GM12878 (cell line): ENCODE measurements around the gene KCTD17. TPM values are rescaled to one million over a fixed set of nuclear protein-coding genes. Genes with fewer than 3 reads are reported as not detected.

Source experiments
- ATAC-seq: fragments of 200-7000 bp; cut with Tn5 transposase; 3 replicates; pipeline ENCODE4 v1.9.1; 2020; ENCODE audit warnings: mild to moderate bottlenecking, moderate library complexity
- BruUV-seq: library from RNA; stranded (reverse); fragments of 400-500 nt; replicated peaks from 2 replicates; lab custom pipeline; 2021; lab: Mats Ljungman, UMichigan
- CTCF ChIA-PET: fragments of 300-600 bp; sonication (Branson Sonifier 250); formaldehyde crosslinking; extraction: SDS; loops from one replicate; lab custom pipeline; 2021; ENCODE audit warnings: inconsistent platforms; lab: Yijun Ruan, JAX
- POLR2A ChIA-PET: fragments of 350-600 bp; formaldehyde crosslinking; extraction: SDS; loops from one replicate; lab custom pipeline; 2021; ENCODE audit warnings: inconsistent platforms; lab: Charles Lee
- RAD21 ChIA-PET: fragments of 300-600 bp; sonication (Branson Sonifier 250); formaldehyde crosslinking; loops from one replicate; lab custom pipeline; 2023; ENCODE audit warnings: antibody characterized with exemption; ENCODE audit not compliant: unreplicated experiment; lab: Charles Lee
- SMC1A ChIA-PET: fragments of 300-600 bp; sonication (Branson Sonifier 250); formaldehyde crosslinking; loops from one replicate; lab custom pipeline; 2023; ENCODE audit not compliant: unreplicated experiment, uncharacterized antibody; lab: Charles Lee
- DNase-seq: peaks from one replicate; pipeline ENCODE4 v3.0.0-alpha.2; 2011; ENCODE audit warnings: low read depth, low spot score
- FAIRE-seq: peaks from 3 replicates; lab custom pipeline; 2011; peaks lifted over from hg19 to GRCh38; lab: Jason Lieb, UNC
- H2AFZ ChIP-seq: 2 replicates; pipeline ENCODE4 v1.6.0; 2011; ENCODE audit warnings: low read depth, low read length, control low read depth; ENCODE audit not compliant: control insufficient read depth
- H3K27ac ChIP-seq: 2 replicates; pipeline ENCODE4 v1.5.1; 2011; ENCODE audit warnings: control low read depth; ENCODE audit not compliant: control insufficient read depth, insufficient read depth
- H3K27me3 ChIP-seq, 2 experiments: replicated peaks in 1 of 2; 2 replicates each; pipeline versions ENCODE4 v1.6.0 to v1.6.1; 2011; ENCODE audit warnings: low read length in 1 of 2; ENCODE audit not compliant: control insufficient read depth in 2 of 2, insufficient read depth in 2 of 2
- H3K36me3 ChIP-seq, 2 experiments: 2 replicates each; pipeline ENCODE4 v1.5.1; 2011; ENCODE audit warnings: low read length in 1 of 2; ENCODE audit not compliant: control insufficient read depth in 2 of 2, insufficient read depth in 2 of 2
- H3K4me1 ChIP-seq: 2 replicates; pipeline ENCODE4 v1.6.1; 2011; ENCODE audit warnings: mild to moderate bottlenecking, low read length, moderate library complexity, mixed read lengths; ENCODE audit not compliant: control insufficient read depth, insufficient read depth
- H3K4me2 ChIP-seq: 2 replicates; pipeline ENCODE4 v1.6.0; 2011; ENCODE audit warnings: control low read depth; ENCODE audit not compliant: control insufficient read depth, insufficient read depth
- H3K4me3 ChIP-seq: fragments of 200-600 bp; sonication (generic); 2 replicates; pipeline ENCODE4 v1.5.1; 2016
- H3K79me2 ChIP-seq: 2 replicates; pipeline ENCODE4 v1.6.0; 2011; ENCODE audit warnings: low read length; ENCODE audit not compliant: control insufficient read depth, insufficient read depth
- H3K9ac ChIP-seq: 2 replicates; pipeline ENCODE4 v1.8.0; 2011; ENCODE audit warnings: low read length, control low read depth, mixed read lengths; ENCODE audit not compliant: control insufficient read depth, insufficient read depth
- H3K9me3 ChIP-seq: replicated peaks from 3 replicates; pipeline ENCODE4 v1.5.1; 2011; ENCODE audit warnings: mild to moderate bottlenecking, low read length; ENCODE audit not compliant: control insufficient read depth, insufficient read depth
- H4K20me1 ChIP-seq: 2 replicates; pipeline ENCODE4 v1.6.0; 2011; ENCODE audit not compliant: control insufficient read depth, insufficient read depth
- RAD51 ChIP-seq: fragments of 450-650 bp; IDR thresholded peaks from 2 replicates; pipeline ENCODE4 v1.6.1; 2016; ENCODE audit warnings: moderate library complexity, mild to moderate bottlenecking, inconsistent platforms
- RFX5 ChIP-seq: IDR thresholded peaks from 2 replicates; pipeline ENCODE4 v1.6.1; 2011; ENCODE audit warnings: low read depth, low read length, improper control_type of control experiment
- USF1 ChIP-seq: IDR thresholded peaks from 2 replicates; pipeline ENCODE4 v1.6.1; 2011; ENCODE audit warnings: borderline replicate concordance, low read depth, mild to moderate bottlenecking, moderate library complexity, mixed read lengths, low read length; ENCODE audit not compliant: insufficient read depth; ENCODE audit errors: extremely low read length
- ZZZ3 ChIP-seq: IDR thresholded peaks from 2 replicates; pipeline ENCODE4 v1.6.1; 2011; ENCODE audit warnings: low read depth; ENCODE audit not compliant: control insufficient read depth, insufficient read length
- WGBS: methylation state at CpG from one replicate; pipeline ENCODE4 v1.1.6; 2016; ENCODE audit warnings: low lambda C conversion rate; ENCODE audit not compliant: insufficient replicate concordance, insufficient coverage; ENCODE audit errors: missing lambda C conversion rate; 5-methylcytosine and 5-hydroxymethylcytosine counted together
- in situ Hi-C: fragments of 300-500 bp; cut with MboI; formaldehyde crosslinking; loops from 9 replicates; pipeline ENCODE4 v1.14.3; 2018; ENCODE audit warnings: mixed read lengths
- intact Hi-C: fragments of 100-400 bp; cut with micrococcal nuclease; formaldehyde crosslinking; loops from one replicate; pipeline ENCODE4 v1.14.2; 2022; ENCODE audit not compliant: unreplicated experiment
- polyA plus RNA-seq, 11 experiments: library from polyadenylated mRNA; depleted of rRNA in 4 of 11; unstranded in 6 of 11; stranded (reverse) in 5 of 11; fragments of >200 nt; fragmentation: Nextera tagmentation in 4 of 11; fragmentation: Illumina TruSeq in 1 of 11; extraction: Ambion mirVana in 4 of 11; extraction: Trizol in 1 of 11; gene quantifications; 1 replicate in 1 of 11; 2 replicates in 10 of 11; pipeline versions ENCODE4 v1.2.1 to v1.2.3, GENCODE V29; 2011 to 2016; ENCODE audit warnings: inconsistent platforms in 2 of 11, missing spikeins in 2 of 11, low read depth in 1 of 11
- total RNA-seq, 4 experiments: library from RNA; depleted of rRNA in 3 of 4; stranded (reverse); fragments of >200 nt in 3 of 4; fragmentation: Illumina TruSeq in 1 of 4; extraction: Trizol in 1 of 4; gene quantifications; 2 replicates each; pipeline versions ENCODE4 v1.2.1 to v1.2.3, GENCODE V29; 2013 to 2021
- TF ChIP-seq, protein P1 (sequence below): fragments of 450-650 bp; IDR thresholded peaks from 2 replicates; pipeline ENCODE4 v1.6.1; 2017; ENCODE audit warnings: antibody characterized with exemption, mild to moderate bottlenecking, moderate library complexity

The KCTD17 gene
- total and polyA plus RNA-seq, 10 of the 15 experiments (the other 5 are each of a cell fraction or from before 2014, with no cell fraction given) = 0.16 to 18.4 (median 10.1) TPM; not detected in 1

GRCh38 chr22:37020192-37020479 lies 31.4 kb upstream of the KCTD17 start:
- DNase-seq = no peak
- peaks cover 2% of the 10 kb centered on the region; the same call in 1 of the 2 replicates for H3K79me2 ChIP-seq
- BruUV-seq = TSS peak; percentile 87
- peak overlapping the region; percentile 89 for H3K4me3 ChIP-seq
- H3K27me3 ChIP-seq = no peaks in the 10 kb centered on the region
- peaks cover 8% of the 10 kb centered on the region for H3K4me1 ChIP-seq
- ChIA-PET CTCF (interaction anchor here (0.8 to 5.5 kb wide), 8 partner anchors 10 to 143 kb away, joined by 3 to 39 read pairs (median 4); no protein-coding TSS in a partner anchor), POLR2A (interaction anchor here (0.6 kb wide), 1 partner anchor 361 kb away, joined by 12 read pairs; no protein-coding TSS in a partner anchor), RAD21 (no interaction called here), SMC1A (interaction anchor here (1.1 to 1.2 kb wide), 2 partner anchors 25 to 160 kb away, joined by 3 to 5 read pairs; partner anchors contain the start of gene NCF4)
- H3K27ac ChIP-seq = peak overlapping the region; percentile 58
- intact Hi-C loops = no loop called here
- in situ Hi-C loops = no loop called here
- FAIRE-seq = no peak
- TF ChIP-seq, protein P1, sequence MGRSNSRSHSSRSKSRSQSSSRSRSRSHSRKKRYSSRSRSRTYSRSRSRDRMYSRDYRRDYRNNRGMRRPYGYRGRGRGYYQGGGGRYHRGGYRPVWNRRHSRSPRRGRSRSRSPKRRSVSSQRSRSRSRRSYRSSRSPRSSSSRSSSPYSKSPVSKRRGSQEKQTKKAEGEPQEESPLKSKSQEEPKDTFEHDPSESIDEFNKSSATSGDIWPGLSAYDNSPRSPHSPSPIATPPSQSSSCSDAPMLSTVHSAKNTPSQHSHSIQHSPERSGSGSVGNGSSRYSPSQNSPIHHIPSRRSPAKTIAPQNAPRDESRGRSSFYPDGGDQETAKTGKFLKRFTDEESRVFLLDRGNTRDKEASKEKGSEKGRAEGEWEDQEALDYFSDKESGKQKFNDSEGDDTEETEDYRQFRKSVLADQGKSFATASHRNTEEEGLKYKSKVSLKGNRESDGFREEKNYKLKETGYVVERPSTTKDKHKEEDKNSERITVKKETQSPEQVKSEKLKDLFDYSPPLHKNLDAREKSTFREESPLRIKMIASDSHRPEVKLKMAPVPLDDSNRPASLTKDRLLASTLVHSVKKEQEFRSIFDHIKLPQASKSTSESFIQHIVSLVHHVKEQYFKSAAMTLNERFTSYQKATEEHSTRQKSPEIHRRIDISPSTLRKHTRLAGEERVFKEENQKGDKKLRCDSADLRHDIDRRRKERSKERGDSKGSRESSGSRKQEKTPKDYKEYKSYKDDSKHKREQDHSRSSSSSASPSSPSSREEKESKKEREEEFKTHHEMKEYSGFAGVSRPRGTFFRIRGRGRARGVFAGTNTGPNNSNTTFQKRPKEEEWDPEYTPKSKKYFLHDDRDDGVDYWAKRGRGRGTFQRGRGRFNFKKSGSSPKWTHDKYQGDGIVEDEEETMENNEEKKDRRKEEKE = no peak
- peak; percentile 39 for TF ChIP-seq USF1
- TF ChIP-seq RAD51 = peak; percentile 55
- TF ChIP-seq ZZZ3 = no peak
- TF ChIP-seq RFX5 = no peak
- peak; percentile 42 for ATAC-seq
- H2AFZ ChIP-seq = peak overlapping the region; percentile 87
- 4% methylated on average over 5 of the region's 5 CpGs for WGBS
- H3K36me3 ChIP-seq = no peaks in the 10 kb centered on the region; a peak in 1 of 4 replicates
- H3K4me2 ChIP-seq = peak overlapping the region; percentile 51
- no peaks in the 10 kb centered on the region for H3K9me3 ChIP-seq
- no peaks in the 10 kb centered on the region for H4K20me1 ChIP-seq
- peak overlapping the region; percentile 74 for H3K9ac ChIP-seq
